GM12891 (cell line): ENCODE results near the gene PANX2.

Experiments
- PAX5 ChIP-seq: IDR thresholded peaks from 2 replicates; pipeline ENCODE4 v1.6.1; 2011; ENCODE audit warnings: low read length, moderate library complexity, mild to moderate bottlenecking; ENCODE audit not compliant: insufficient read depth, severe bottlenecking
- POLR2A ChIP-seq: IDR thresholded peaks from 2 replicates; pipeline ENCODE4 v1.6.1; 2011; ENCODE audit warnings: low read depth, low read length, control low read depth
- TAF1 ChIP-seq: IDR thresholded peaks from 2 replicates; pipeline ENCODE4 v1.6.1; 2011; ENCODE audit warnings: low read depth, low read length, control low read depth

DNA sequence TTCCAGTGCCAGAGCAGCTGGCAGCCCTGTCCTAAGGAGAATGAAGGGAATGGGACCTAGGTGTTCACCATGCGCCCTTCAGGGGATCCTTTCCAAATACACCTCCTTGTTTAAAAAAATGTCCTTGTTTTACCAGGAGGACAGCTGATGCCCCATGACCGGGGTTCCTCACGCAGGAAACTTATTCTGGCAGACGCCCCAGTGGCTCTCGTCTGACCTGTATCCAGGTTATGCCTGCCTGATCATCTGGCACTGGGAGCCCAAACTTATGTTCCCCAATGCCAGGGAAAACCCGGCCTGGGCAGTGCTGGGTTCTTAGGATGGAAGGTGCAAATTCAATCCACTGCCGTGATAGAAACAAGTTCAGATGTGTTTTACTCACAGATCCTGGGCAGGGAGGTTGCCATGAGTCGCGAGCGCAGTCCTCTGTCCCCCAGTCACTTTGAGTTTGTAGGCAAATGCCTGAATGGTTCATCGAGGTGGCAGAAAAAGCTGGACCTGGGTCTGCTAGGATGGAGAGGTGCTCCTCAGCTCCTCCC lies 49.3 kb upstream of the PANX2 start:
- TF ChIP-seq TAF1 (no peak), POLR2A (no peak), PAX5 (no peak)
